GM10266 (cell line): ENCODE results near the gene CNTN5.

Source experiments
- DNase-seq: peaks from one replicate; pipeline ENCODE4 v3.0.0; 2012; ENCODE audit errors: extremely low spot score
- TF ChIP-seq, protein P1 (sequence below): IDR thresholded peaks from 2 replicates; pipeline ENCODE4 v1.5.1; 2012; ENCODE audit warnings: mild to moderate bottlenecking, low read depth; ENCODE audit not compliant: control insufficient read depth, insufficient read depth; ENCODE audit errors: missing control alignments

Gene CNTN5

GRCh38 chr11:99630629-99631028, 609.9 kb downstream of the CNTN5 start:
- TF ChIP-seq, protein P1, sequence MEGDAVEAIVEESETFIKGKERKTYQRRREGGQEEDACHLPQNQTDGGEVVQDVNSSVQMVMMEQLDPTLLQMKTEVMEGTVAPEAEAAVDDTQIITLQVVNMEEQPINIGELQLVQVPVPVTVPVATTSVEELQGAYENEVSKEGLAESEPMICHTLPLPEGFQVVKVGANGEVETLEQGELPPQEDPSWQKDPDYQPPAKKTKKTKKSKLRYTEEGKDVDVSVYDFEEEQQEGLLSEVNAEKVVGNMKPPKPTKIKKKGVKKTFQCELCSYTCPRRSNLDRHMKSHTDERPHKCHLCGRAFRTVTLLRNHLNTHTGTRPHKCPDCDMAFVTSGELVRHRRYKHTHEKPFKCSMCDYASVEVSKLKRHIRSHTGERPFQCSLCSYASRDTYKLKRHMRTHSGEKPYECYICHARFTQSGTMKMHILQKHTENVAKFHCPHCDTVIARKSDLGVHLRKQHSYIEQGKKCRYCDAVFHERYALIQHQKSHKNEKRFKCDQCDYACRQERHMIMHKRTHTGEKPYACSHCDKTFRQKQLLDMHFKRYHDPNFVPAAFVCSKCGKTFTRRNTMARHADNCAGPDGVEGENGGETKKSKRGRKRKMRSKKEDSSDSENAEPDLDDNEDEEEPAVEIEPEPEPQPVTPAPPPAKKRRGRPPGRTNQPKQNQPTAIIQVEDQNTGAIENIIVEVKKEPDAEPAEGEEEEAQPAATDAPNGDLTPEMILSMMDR = no peak

GRCh38 chr11:99631618-99632017, 610.9 kb downstream of the CNTN5 start:
- TF ChIP-seq, protein P1 = no peak
- DNase-seq = no peak

More at GRCh38 chr11:99630629-99631028, 609.9 kb downstream of the CNTN5 start:
- no peak for DNase-seq

DNA sequence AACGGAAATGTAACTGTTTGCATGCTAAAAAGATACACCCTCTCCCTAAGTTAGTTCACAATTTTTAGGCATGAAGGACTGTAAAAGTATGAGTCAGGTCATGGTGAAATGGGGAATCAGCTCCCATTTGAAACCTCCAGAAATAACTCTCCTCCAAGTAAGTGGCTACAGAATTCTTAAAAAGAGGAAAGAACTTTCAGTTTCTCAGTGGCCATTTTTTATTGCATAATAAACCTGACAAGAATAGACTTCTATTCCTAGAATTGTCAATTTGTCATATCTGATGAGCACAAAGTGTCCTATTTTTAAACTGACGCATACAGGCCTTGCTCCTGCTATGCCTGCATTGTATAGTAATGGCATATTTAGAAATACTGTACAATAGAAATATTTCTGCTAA, 612.2 kb downstream of the CNTN5 start:
- DNase-seq = no peak
- TF ChIP-seq, protein P1 = no peak

DNA sequence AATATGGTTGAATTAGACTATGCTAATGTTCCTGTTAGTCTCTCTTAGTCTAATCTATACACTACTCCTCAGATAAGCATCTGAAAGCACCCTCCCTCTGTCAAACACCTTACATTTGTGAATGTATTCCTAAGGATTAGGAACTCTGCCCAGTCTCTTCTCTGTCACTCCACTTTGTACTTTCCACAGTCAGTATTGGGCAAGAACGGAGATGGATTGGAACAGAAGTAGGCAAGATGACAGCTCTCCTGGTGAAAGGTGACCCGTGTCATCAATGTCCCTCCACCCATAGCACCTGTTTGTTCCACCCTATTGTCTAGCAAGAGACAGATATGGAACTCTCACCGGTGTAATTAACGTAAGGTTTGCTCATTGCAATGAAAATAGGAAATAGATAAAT, 613.8 kb downstream of the CNTN5 start:
- TF ChIP-seq, protein P1 = no peak
- DNase-seq = no peak

DNA sequence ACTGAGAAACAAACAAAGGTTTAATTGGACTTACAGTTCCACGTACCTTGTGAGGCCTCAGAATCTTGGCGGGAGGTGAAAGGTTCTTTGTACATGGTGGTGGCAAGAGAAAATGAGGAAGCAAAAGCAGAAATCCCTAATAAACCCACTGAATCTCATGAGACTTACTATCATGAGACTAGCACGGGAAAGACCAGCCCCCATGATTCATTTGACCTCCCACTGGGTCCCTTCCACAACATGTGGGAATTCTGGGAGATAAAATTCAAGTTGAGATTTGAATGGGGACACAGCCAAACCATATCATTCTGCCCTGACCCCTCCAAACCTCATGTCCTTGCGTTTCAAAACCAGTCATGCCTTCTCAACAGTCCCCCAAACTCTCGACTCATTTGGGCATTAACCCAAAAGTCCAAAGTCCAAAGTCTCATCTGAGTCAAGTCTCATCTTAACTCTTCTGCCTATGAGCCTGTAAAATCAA, 617.4 kb downstream of the CNTN5 start:
- DNase-seq = no peak
- TF ChIP-seq, protein P1 = no peak

DNA sequence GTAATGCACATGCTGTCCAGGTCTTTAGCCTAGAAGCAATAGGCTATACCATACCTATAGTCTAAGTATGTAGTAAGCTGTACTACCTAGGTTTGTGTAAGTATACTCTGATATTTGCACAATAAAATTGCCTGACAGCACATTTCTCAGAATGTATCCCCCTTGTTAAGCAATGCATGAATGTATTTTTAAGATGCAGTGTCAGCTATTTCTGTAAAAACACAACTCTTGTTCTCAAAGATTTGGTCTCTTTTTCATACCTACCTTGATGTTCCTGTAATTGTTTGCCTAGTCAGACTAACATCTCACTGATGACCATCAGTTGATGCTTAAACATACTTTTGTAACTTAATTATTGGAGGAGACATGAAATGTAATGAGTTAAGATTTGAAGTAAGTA, 619.9 kb downstream of the CNTN5 start:
- no peak for DNase-seq
- TF ChIP-seq, protein P1 = no peak

DNA sequence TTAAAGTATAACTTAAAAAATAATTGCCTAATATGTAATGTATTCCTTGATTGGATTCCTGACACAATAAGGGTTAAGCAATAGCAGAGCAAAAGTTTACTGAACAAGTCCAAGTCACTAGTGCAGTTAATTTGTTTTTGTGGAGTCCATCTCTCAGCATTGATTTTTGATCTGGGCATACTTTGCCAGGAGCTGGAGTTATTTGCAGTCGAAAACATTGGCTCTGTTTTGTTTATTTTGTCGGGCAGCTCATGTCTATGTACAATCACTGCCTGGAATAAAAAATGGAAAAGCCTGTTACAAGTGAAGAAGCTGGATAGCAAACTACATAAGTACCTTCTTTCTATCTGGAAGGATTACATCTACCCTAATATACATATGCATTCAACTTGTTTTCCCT, 625.2 kb downstream of the CNTN5 start:
- TF ChIP-seq, protein P1 = no peak
- no peak for DNase-seq
